GM19324 (cell line): ENCODE measurements around the gene PRDX5.
A peak's percentile ranks its signal among the peaks of the same experiment; 100 is the strongest.
"Not testable (repeated sequence)": the region's sequence is repeated elsewhere in the genome, so short reads cannot be mapped to it uniquely, and the experiment has no call there.

Source experiments
- ATAC-seq: cut with Tn5 transposase; IDR thresholded peaks from one replicate; pipeline ENCODE4 v1.9.1; 2021; ENCODE audit warnings: mild to moderate bottlenecking, moderate library complexity; ENCODE audit not compliant: unreplicated experiment, low FRiP score

The PRDX5 gene

DNA sequence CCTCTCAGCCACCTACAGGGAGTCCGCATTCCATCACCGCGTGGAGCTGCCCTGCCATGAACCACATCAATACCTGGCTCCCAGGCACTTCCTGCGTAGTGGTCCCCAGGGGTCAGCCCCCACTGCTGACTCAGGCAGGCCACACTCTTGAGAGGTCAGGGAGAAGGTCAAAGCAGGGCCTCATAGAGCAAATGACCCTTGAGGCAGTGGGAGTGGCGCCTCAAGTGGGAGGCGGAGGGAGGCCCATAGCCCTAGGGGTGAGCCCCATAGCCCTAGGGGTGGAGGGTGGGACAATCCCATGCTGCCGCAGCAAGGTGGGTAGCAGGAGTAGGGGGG, 5.0 kb downstream of the PRDX5 start:
- no peak for ATAC-seq

DNA sequence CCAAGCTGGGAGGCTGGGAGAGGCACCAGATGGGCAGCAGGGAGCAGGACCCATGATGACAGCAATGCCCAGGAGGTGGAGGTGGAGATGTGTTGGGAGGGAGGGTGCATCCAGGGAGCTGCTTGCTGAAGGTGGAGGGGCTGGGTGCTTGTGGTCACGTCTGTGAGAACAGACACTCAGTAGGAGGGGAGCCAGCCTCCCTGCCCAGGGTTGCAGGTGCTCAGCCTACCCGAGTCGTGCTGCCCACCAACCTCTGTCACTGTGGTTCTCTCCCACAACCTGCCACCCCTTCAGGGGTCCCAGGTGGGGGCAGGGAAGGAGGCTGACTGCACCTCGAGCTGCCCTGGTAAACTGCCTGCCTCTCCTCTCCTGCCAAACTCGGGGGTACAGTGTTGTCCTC, 5.5 kb downstream of the PRDX5 start:
- no peak for ATAC-seq

DNA sequence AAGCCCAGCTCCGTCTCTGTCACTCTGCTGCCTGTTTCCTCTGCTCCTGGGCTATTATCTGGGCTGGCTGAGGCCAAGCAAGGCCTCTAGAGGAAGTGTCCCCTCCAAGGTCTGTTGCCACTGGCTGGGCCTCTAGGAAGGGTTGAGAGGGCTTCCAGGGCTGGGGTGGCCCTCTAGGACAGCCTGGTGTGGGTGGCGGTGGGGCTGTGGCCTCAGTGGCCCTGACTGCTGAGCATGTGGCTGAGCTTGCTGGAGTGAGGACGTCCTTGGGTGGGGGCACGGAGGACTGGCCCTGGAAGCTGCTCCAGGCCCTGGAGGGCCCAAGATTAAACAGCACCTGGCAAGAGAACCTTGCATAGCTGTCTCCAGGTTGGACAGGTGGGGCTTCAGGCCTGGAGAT, 6.1 kb downstream of the PRDX5 start:
- not testable (repeated sequence) for ATAC-seq

DNA sequence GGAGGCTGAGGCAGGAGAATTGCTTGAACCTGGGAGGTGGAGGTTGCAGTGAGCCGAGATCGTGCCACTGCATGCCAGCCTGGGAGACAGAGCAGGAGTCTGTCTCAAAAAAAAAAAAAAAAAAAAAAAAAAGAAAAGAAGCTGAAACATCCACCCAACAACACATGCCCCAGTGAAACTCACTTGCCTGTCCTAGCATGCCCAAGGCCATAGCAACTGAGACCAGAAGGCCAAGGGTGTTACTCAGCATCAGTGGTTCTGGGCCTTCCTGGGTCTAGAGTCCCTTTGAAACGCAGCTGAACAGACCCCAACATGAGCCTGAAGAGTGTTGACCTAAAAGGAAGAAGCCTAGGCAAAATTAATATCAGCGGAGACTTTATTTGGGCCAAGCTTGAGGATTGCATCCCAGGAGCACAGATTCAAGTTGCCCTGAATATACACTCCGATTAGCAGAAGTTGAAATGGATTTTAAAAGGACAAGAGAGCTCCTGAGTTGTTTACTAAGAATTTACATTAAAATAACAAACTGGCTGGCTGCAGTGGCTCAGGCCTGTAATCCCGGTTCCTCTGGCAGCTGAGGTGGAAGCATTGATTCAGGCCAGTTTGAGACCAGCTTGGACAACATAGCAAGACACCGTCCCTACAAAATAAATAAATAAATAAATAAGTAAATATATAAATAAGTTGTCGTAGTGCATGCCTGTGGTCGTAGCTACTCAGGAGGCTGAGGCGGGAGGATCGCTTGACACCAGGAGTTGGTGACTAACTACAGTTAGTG, 7.0 kb downstream of the PRDX5 start:
- ATAC-seq: no peak

DNA sequence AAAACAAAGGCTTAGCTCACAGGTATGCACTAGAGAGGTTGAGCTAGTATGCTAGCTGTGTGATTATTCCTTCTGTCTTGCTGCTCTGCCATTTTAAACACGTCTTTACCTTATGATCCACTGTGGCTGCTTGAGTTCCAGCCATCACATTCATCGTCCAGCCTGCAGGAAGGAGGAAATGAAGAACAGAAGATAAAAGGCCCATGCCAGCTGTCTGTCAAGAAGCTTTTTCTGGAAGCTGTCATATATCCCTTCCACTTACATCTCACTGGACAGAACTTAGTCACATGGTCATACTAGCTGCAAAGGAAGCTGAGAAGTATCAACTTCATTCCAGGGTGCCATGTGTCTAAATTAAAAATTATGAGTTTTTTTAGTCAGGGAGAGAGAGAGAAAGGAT, 9.5 kb downstream of the PRDX5 start:
- ATAC-seq: no peak

DNA sequence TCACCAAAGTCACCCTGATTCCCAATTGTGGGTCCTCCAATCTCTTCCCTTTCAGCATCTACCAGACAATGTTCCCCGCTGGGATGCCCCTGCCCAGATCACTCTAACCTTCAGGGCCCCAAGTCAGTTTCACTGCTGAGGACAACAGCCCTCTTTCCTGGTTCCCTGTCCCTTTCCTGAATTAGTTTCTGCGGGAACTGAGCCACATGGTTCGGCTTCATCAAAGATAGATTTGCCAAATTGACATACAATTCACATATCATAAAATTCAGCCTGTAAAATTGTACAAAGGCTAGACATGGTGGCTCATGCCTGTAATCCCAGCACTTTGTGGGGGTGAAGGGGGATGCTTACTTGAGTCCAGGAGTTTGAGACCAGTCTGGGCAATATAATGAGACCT, 10.1 kb downstream of the PRDX5 start:
- no peak for ATAC-seq

DNA sequence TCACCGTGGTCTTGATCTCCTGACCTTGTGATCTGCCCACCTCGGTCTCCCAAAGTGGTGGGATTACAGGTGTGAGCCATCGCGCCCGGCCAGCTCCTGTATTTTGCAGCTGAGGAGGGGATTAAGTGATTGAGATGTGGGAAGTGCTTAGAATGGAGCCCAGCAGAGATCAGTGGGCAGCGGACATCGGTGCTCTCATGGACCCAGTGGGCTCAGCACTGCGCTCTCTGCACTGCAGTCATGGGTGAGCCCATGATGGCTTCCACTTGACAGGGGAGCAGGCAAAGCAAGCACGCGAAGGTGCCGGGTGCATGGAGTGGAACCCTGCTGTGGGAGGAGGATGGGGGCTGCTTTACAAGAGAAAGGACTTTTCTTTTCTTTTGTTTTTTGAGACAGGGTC, 13.0 kb downstream of the PRDX5 start:
- ATAC-seq: no peak

DNA sequence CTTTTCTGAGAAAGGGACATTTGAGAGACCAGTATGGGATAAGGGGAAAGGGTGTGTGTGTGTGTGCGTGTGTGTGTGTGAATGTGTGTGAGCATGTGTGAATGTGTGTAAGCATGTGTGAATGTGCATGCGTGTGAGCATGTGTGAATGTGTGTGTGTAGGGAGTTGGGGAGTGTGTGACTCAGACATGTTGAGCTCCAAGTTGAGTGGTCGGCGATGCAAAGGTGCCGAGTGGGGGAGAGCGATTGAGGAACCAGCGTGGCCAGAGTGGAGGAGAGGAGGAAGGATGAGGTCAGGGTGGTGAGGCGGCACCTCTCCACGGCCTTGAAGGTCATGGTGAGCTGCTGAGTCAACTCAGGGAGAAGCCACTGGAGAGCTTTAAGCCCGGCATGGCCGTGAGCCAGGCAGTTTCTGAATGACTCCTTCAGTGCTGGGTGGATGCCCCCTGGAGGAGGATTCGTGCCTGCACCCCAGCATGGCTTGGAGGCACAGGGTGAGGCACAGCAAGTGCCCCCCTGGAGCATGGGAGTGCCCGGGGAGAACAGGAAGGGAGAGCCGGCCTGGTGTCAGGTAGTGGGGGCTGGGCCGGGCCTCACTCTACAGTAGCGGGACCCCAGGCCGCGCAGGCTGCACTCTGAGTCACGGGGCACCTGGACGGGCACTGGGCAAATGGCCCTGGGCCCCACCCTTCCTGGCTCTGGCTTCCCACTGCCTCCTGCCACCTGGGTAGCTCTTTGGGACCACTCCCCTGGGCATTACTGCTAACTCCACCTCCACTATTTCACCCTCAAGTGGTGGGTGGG, 13.8 kb downstream of the PRDX5 start:
- peak; percentile 53 for ATAC-seq

DNA sequence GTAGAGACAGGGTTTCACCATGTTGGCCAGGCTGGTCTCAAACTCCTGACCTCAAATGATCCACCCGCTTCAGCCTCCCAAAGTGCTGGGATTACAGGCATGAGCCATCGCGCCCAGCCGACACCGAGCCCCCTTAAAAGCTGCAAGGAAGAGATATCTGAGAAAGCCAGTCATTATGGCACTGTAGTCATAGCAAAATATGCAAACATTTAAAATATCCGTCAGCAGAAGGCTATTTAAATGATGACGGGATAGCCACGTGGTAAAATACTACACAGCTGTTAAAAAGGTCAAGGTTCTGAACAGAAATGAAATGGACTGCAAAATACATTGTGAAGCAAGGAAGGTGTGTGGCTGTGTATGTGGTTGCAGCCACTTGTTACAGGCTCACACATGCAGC, 15.6 kb downstream of the PRDX5 start:
- no peak for ATAC-seq

DNA sequence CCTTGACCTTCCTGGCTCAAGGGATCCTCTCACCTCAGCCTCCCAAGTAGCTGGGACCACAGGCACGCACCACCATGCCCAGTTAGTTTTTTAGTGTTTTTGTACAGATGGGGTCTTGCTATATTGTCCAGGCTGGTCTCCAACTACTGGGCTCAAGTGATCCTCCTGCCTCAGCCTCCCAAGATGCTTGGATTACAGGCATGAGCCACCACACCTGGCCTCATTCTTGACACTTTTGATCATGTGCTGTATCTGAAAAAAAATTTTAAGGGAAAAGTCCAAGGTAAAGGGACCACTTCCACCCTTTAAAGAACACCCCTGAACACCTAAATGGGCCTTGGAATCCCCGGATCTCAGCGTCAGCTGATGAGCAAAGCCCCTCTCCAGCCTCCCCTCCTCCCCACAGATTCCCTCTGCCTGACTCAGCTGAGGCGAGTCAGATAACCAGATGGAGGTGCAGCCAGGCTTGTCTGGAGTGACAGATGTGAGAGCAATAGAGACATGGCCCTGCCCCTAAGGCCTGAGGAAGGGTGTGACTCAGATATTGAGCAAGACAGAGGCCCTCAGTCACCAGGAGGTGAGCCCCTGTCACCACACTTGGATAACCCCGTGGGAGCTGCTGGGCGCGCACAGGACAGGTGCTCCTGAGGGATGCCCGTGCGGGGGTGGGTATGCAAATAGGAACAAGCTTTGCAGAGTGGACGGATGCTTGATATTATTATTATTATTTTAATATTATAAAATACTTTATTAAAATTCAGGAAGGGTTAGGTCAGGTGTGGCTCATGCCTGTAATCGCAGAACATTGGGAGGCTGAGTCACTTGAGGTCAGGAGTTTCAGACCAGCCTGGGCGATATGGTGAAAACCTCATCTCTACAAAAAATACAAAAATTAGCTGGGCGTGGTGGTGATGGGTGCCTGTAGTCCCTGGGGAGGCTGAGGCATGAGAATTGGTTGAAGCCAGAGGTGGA, 17.1 kb downstream of the PRDX5 start:
- ATAC-seq: peak; percentile 45

DNA sequence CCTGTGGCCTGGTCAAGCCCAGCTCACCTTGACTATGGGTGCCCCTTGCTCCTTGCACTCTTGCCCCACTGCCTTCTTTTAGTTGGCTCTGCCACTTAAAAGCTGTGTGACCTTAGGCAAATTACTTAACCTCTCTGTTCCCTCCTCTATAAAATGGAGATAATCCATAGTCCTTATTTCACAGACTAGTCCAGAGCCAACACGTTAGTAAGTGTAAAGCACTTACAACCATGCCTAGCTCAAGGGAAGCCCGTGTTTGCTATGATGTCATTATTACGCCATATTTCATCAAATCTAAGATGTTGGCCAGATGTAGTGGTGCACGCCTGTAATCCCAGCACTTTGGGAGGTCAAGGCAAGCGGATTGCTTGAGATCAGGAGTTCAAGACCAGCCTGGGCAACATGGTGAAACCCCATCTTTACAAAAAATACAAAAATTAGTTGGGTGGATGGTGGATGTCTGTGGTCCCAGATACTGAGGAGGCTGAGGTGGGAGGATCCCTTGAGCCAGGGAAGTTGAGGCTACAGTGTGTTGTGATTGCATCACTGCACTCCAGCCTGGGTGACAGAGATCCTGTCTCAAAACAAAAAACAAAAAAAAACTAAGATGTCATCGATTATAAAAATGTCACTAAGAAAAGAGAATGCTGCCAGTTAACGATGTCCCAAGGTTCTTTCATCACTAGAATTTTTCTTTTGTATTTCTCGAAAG, 19.8 kb downstream of the PRDX5 start:
- ATAC-seq: no peak

DNA sequence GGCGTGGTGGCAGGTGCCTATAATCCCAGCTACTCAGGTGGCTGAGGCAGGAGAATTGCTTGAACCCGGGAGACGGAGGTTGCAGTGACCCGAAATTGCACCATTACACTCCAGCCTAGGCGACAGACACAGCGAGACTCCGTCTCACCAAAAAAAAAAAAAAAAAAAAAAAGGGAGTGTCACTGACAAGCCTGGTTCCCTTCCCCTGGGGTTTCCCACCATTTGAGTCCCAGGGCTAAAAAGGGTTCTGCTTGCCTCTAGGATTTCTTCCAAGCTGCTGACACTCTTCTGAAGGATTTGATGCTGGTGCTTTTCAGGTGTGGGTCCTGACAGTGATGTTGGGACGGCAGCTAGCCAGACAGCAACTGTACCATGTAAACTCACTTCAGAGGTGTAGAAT, 20.8 kb downstream of the PRDX5 start:
- no peak for ATAC-seq

DNA sequence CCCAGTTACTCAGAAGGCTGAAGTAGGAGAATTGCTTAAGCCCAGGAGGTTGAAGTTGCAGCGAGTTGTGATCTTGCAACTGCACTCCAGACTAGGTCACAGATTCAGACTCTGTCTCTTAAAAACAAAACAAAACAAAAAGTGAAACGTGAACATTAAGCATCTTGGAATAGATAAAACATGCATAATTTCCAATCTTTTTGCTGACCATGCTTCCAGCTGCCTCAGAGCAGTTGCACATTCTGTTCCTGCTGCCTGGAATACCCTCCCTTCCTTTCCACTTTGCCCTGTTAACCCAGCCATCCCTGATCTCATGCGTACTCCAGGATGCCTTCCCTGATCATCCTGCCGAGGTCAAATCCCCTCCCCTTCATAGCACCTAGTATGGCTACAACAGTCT, 21.4 kb downstream of the PRDX5 start:
- no peak for ATAC-seq

DNA sequence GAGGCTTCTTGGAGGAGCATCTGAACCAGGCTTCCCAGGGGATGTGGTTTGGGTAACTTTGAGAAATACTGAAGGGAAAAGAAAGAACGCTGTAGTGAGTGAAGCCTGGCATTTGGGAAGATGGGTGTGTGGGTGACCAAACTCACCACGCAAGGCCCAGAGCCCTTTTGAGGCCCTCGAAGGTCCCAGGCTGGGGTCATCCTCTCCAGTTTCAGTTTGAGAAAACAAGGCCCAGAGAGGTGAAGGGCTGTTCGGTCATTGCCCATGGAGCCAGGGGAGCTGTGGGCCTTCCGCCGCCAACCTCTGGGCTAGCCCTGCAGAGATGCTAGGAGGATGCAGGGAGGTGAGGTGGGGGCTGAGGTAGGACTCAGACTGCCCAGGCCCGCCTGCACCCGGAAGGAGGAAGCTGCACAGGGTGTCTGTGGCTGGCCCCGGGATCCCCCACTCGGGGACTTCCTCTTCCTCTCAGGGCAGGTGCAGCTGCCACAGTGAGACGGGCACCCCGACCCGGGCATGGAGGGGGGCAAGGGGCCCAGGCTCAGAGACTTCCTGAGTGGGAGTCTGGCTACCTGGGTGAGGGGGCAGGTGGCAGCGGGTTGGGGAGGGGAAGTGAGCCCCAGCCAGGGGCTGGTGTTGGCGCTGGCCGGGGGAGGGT, 22.0 kb downstream of the PRDX5 start, which contains the start of gene CCDC88B:
TSS of gene CCDC88B (plus strand) at position 451 of the 655 bp plus-strand sequence. CDS start at position 514, 63 bp downstream.
- peak; percentile 60 for ATAC-seq

DNA sequence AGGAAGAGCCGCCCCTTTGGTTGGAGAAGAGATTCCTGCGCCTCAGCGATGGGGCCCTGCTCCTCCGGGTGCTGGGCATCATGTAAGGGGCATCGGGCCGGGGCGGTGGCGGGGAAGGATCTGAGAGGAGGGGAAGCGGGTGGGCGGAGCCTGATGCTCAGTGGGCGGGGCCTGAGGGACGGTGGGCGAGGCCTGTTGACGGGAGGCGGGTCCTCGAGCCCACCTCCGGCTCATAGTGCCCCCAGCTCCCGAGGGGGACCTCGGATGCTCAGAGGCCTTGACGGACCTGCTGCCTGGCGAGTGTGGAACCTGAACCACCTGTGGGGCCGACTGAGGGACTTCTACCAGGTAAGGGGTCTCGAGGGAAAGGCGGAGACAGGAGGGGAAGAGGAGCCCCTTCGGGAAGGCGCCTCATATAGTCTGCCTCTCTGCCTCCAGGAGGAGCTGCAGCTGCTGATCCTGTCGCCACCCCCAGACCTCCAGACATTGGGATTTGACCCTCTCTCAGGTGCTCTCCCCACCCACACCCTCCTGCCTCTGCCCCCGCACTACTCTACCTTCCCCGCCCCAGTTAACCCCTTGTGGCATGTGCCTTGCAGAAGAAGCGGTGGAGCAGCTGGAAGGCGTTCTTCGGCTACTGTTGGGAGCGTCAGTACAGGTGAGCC, 22.9 kb downstream of the PRDX5 start:
- peak; percentile 23 for ATAC-seq

DNA sequence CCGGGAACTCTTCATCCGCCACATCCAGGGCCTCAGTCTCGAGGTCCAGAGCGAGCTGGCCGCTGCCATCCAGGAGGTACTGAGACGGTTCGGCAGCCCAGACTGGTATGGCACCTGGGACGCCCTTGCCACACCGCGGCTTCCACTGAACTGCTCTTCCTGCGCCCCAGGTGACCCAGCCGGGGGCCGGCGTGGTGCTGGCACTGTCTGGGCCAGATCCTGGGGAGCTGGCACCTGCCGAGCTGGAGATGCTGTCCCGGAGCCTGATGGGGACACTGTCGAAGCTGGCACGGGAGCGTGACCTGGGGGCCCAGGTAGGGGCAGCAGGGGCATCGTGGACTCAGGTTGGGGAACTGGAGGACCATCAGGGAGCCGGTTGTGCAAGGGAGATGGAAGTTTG, 23.5 kb downstream of the PRDX5 start:
- no peak for ATAC-seq

DNA sequence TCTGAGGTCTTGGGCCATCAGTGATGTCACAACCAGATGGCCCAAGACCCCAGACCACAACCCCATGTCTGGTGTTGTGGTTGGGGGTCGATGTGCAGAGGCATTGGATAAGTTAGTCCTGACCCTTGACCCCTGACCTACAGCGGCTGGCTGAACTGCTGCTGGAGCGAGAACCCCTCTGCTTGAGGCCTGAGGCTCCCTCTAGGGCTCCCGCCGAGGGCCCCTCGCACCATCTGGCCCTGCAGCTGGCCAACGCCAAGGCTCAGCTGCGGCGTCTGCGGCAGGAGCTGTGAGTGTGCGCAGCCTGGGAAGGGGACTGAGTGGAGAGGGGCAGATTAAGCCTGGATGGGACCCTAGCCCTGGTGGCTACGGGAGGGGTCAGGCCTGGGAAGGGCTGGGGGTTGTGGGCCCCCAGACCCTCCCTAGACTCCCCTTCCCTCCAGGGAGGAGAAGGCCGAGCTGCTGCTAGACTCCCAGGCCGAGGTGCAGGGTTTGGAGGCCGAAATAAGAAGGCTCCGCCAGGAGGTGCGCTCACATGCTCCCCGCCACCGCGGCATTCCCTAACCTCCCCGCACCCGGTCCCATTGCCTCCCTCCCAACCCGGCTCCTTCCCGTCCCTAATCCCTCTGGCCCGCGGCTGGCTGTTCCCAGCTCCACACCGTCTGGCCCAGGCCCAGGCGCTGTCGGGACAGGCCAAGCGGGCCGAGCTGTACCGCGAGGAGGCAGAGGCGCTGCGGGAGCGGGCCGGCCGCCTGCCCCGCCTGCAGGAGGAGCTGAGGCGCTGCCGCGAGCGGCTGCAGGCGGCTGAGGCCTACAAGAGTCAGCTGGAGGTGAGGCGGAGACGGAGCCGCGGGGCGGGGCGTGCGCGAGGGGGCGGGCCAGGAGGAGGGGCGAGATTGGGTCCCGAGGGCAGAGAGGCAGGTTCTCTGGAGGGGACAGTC, 24.2 kb downstream of the PRDX5 start:
- no peak for ATAC-seq
